Measurements from ENCODE around the gene PRLR.

GRCh38 chr5:35171078-35171477 lies 59.2 kb downstream of the PRLR start:
- no peak for TF ChIP-seq RAD21 (IDR thresholded peaks at IDR 0.05; ENCODE audit: low read depth)
- TF ChIP-seq EP300 (IDR thresholded peaks at IDR 0.05; ENCODE audit: borderline replicate concordance) = no peak
- TF ChIP-seq YY1 (IDR thresholded peaks at IDR 0.05; ENCODE audit: low read depth) = no peak
- no peak for TF ChIP-seq EGR1 (IDR thresholded peaks at IDR 0.05)

Data from Ishikawa (cell line).